HCT116 (cell line): ENCODE data around the gene NCBP2L. TPM values are rescaled to one million over a fixed set of nuclear protein-coding genes. Genes with fewer than 3 reads are reported as not detected.

ENCODE experiments used
- ATAC-seq: fragments of 200-7000 bp; cut with Tn5 transposase; 2 replicates; pipeline ENCODE4 v1.9.1; 2020; ENCODE audit warnings: mild to moderate bottlenecking, moderate library complexity
- BruUV-seq: library from RNA; stranded (reverse); fragments of 400-500 nt; replicated peaks from 2 replicates; lab custom pipeline; 2021; lab: Mats Ljungman, UMichigan
- CTCF ChIA-PET: fragments of 300-600 bp; sonication (Branson Sonifier 250); formaldehyde crosslinking; loops from one replicate; lab custom pipeline; 2021; ENCODE audit warnings: antibody characterized with exemption; lab: Charles Lee
- POLR2A ChIA-PET: fragments of 300-600, 350-600 bp; sonication (Branson Sonifier 250); formaldehyde crosslinking; loops from one replicate; lab custom pipeline; 2021; ENCODE audit warnings: antibody characterized with exemption; lab: Charles Lee
- RAD21 ChIA-PET, 2 experiments: fragments of 300-600 bp; sonication (Branson Sonifier 250); formaldehyde crosslinking; loops; one replicate each; lab custom pipeline; 2023; ENCODE audit warnings: low total read pairs in 2 of 2; ENCODE audit not compliant: uncharacterized antibody in 2 of 2, unreplicated experiment in 2 of 2, low non-redundant PET in 1 of 2; lab: Charles Lee
- DNase-seq: peaks from one replicate; pipeline ENCODE4 v3.0.0-alpha.2; 2010; ENCODE audit warnings: low read depth, low spot score
- H2AFZ ChIP-seq: fragments of 200-600 bp; shearing (Covaris generic), sonication (generic); 2 replicates; pipeline ENCODE4 v1.6.1; 2017; ENCODE audit warnings: low read depth, mixed run types, mixed read lengths, antibody characterized with exemption, low read length; ENCODE audit not compliant: poor library complexity, severe bottlenecking
- H3K27ac ChIP-seq: 2 replicates; pipeline ENCODE4 v1.5.1; 2012; ENCODE audit warnings: low read depth, low read length
- H3K27me3 ChIP-seq: fragments of 200-600 bp; sonication (generic); 2 replicates; pipeline ENCODE4 v1.6.1; 2016; ENCODE audit warnings: mixed run types, low read length, mixed read lengths; ENCODE audit not compliant: insufficient read depth
- H3K36me3 ChIP-seq, 2 experiments: fragments of 200-500 bp in 1 of 2; fragments of 200-600 bp in 1 of 2; sonication (Bioruptor generic) in 1 of 2; sonication (generic) in 1 of 2; 2 replicates each; pipeline versions ENCODE4 v1.5.1 to v1.6.1; 2014 to 2016; ENCODE audit warnings: low read length in 2 of 2, inconsistent platforms in 1 of 2, mixed read lengths in 1 of 2, mixed run types in 1 of 2; ENCODE audit not compliant: insufficient read depth in 2 of 2, control insufficient read depth in 1 of 2
- H3K4me1 ChIP-seq, 2 experiments: fragments of 200-600 bp in 1 of 2; sonication (generic) in 1 of 2; 2 replicates each; pipeline versions ENCODE4 v1.5.1 to v1.6.1; 2012 to 2017; ENCODE audit warnings: low read length in 2 of 2, inconsistent platforms in 1 of 2, mild to moderate bottlenecking in 1 of 2, mixed read lengths in 1 of 2, mixed run types in 1 of 2, moderate library complexity in 1 of 2; ENCODE audit not compliant: insufficient read depth in 2 of 2, control insufficient read depth in 1 of 2
- H3K4me2 ChIP-seq: fragments of 200-600 bp; sonication (generic); 2 replicates; pipeline ENCODE4 v1.6.1; 2017; ENCODE audit warnings: mixed run types, low read length, mixed read lengths
- H3K4me3 ChIP-seq, 2 experiments: fragments of 200-600 bp in 1 of 2; sonication (generic) in 1 of 2; replicated peaks in 1 of 2; 2 replicates each; pipeline ENCODE4 v1.5.1; 2011 to 2016; ENCODE audit warnings: low read length in 2 of 2, control low read depth in 1 of 2, low read depth in 1 of 2, mild to moderate bottlenecking in 1 of 2, mixed read lengths in 1 of 2, mixed run types in 1 of 2
- H3K79me2 ChIP-seq: fragments of 200-600 bp; sonication (generic); 2 replicates; pipeline ENCODE4 v1.6.1; 2017; ENCODE audit warnings: mild to moderate bottlenecking, mixed run types, low read length, moderate library complexity, mixed read lengths; ENCODE audit not compliant: insufficient read depth
- H3K9ac ChIP-seq: fragments of 200-600 bp; sonication (generic); 2 replicates; pipeline ENCODE4 v1.6.1; 2016; ENCODE audit warnings: low read length, mixed read lengths
- H3K9me2 ChIP-seq: fragments of 200-600 bp; sonication (generic), shearing (Covaris generic); 2 replicates; pipeline ENCODE4 v1.6.1; 2017; ENCODE audit warnings: mixed run types, mild to moderate bottlenecking, moderate library complexity; ENCODE audit not compliant: insufficient read depth
- H3K9me3 ChIP-seq, 2 experiments: fragments of 200-500 bp in 1 of 2; fragments of 200-600 bp in 1 of 2; sonication (Bioruptor generic) in 1 of 2; sonication (generic) in 1 of 2; 2 replicates each; pipeline ENCODE4 v1.6.1; 2014 to 2017; ENCODE audit warnings: low read length in 2 of 2, mixed read lengths in 2 of 2, inconsistent platforms in 1 of 2, low read depth in 1 of 2, mild to moderate bottlenecking in 1 of 2, mixed run types in 1 of 2, moderate library complexity in 1 of 2; ENCODE audit not compliant: control insufficient read depth in 1 of 2, insufficient read depth in 1 of 2
- H4K20me1 ChIP-seq: fragments of 200-600 bp; sonication (generic), shearing (Covaris generic); 2 replicates; pipeline ENCODE4 v1.6.1; 2017; ENCODE audit warnings: mixed run types, mild to moderate bottlenecking, moderate library complexity; ENCODE audit not compliant: insufficient read depth
- CEBPB ChIP-seq: IDR thresholded peaks from 2 replicates; pipeline ENCODE4 v1.6.1; 2012; ENCODE audit warnings: low read depth
- CTCF ChIP-seq, 3 experiments: fragments of 200-600 bp in 1 of 3; sonication (generic) in 1 of 3; IDR thresholded peaks in 2 of 3; conservative IDR thresholded peaks in 1 of 3; 2 replicates each; pipeline ENCODE4 v1.5.1; 2012 to 2017; ENCODE audit warnings: low read depth in 2 of 3, low read length in 2 of 3, antibody characterized with exemption in 1 of 3, borderline replicate concordance in 1 of 3, control low read depth in 1 of 3, mild to moderate bottlenecking in 1 of 3, mixed read lengths in 1 of 3, mixed run types in 1 of 3, moderate library complexity in 1 of 3; ENCODE audit not compliant: insufficient read depth in 1 of 3
- EGR1 ChIP-seq: IDR thresholded peaks from 2 replicates; pipeline ENCODE4 v1.6.1; 2012; ENCODE audit warnings: low read depth
- POLR2A ChIP-seq: IDR thresholded peaks from 2 replicates; pipeline ENCODE4 v1.7.0; 2011; ENCODE audit warnings: borderline replicate concordance; ENCODE audit not compliant: insufficient read depth, insufficient read length; ENCODE audit errors: extremely low read depth
- RAD21 ChIP-seq: IDR thresholded peaks from 2 replicates; pipeline ENCODE4 v1.6.1; 2012; ENCODE audit warnings: low read depth, mild to moderate bottlenecking
- intact Hi-C: fragments of 100-400 bp; cut with micrococcal nuclease; formaldehyde crosslinking; loops from 2 replicates; pipeline ENCODE4 v1.10.0; 2022
- total RNA-seq: library from RNA; stranded (reverse); gene quantifications from one replicate; pipeline ENCODE4 v1.2.1, GENCODE V29; 2021; ENCODE audit not compliant: unreplicated experiment
- TF ChIP-seq, protein P1 (sequence below): IDR thresholded peaks from 2 replicates; pipeline ENCODE4 v1.6.1; 2012
- TF ChIP-seq, protein P2 (sequence below): IDR thresholded peaks from 2 replicates; pipeline ENCODE4 v1.6.1; 2012

NCBP2L gene
- total RNA-seq, 1 experiment from 2014 or later: not detected

DNA sequence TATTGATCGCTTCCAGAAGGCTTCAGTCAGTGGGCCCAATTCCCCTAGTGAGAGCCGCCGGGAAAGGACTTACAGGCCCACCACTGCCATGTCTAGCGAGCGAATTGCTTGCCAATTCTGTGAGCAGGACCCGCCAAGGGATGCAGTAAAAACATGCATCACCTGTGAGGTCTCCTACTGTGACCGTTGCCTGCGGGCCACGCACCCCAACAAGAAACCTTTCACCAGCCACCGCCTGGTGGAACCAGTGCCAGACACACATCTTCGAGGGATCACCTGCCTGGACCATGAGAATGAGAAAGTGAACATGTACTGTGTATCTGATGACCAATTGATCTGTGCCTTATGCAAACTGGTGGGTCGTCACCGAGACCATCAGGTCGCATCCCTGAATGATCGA lies 63.4 kb downstream of the NCBP2L start:
- Histone ChIP-seq H3K9me2 (no peaks in the 10 kb centered on the region), H3K4me3 (no peak overlapping the region), H3K9ac (no peak overlapping the region), H3K27ac (no peak overlapping the region), H3K4me1 (no peaks in the 10 kb centered on the region), H3K27me3 (no peaks in the 10 kb centered on the region), H3K4me2 (no peak overlapping the region), H3K9me3 (no peaks in the 10 kb centered on the region), H3K79me2 (no peaks in the 10 kb centered on the region), H3K36me3 (no peaks in the 10 kb centered on the region; a peak in 1 of 4 replicates), H2AFZ (no peak overlapping the region), H4K20me1 (no peaks in the 10 kb centered on the region)
- ChIA-PET CTCF (no interaction called here), RAD21 (no interaction called here), POLR2A (no interaction called here)
- no TSS peak for BruUV-seq
- intact Hi-C loops: no loop called here
- TF ChIP-seq CTCF (IDR thresholded peaks at IDR 0.05 in 2 of 3, conservative IDR thresholded peaks at IDR 0.05 in 1 of 3; ENCODE audit: borderline replicate concordance in 1 of 3, insufficient read depth in 1 of 3, low read depth in 2 of 3, low read length in 2 of 3): no peak
- TF ChIP-seq POLR2A: no peak
- TF ChIP-seq, protein P1, sequence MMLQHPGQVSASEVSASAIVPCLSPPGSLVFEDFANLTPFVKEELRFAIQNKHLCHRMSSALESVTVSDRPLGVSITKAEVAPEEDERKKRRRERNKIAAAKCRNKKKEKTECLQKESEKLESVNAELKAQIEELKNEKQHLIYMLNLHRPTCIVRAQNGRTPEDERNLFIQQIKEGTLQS: no peak
- TF ChIP-seq EGR1: no peak
- TF ChIP-seq, protein P2, sequence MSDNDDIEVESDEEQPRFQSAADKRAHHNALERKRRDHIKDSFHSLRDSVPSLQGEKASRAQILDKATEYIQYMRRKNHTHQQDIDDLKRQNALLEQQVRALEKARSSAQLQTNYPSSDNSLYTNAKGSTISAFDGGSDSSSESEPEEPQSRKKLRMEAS: no peak
- TF ChIP-seq RAD21: no peak
- TF ChIP-seq CEBPB: no peak
- DNase-seq (no peak), ATAC-seq (no peak)

- H3K36me3 ChIP-seq: no peaks in the 10 kb centered on the region; a peak in 1 of 4 replicates
- no peak overlapping the region for H3K4me2 ChIP-seq
- H3K27ac ChIP-seq: no peak overlapping the region
- POLR2A ChIA-PET: no interaction called here
- H3K9ac ChIP-seq: no peak overlapping the region
- TF ChIP-seq POLR2A: no peak
- no peaks in the 10 kb centered on the region for H3K4me1 ChIP-seq
- ATAC-seq (no peak), DNase-seq (no peak)
- no peaks in the 10 kb centered on the region for H3K79me2 ChIP-seq
- no peak overlapping the region for H2AFZ ChIP-seq
- no peaks in the 10 kb centered on the region for H3K27me3 ChIP-seq
- no peaks in the 10 kb centered on the region for H4K20me1 ChIP-seq
- no peaks in the 10 kb centered on the region for H3K9me3 ChIP-seq
- RAD21 ChIA-PET: no interaction called here
- no peaks in the 10 kb centered on the region for H3K9me2 ChIP-seq
- H3K4me3 ChIP-seq: no peak overlapping the region
- CTCF ChIA-PET: no interaction called here
- no TSS peak for BruUV-seq
- intact Hi-C loops: no loop called here
Observed at GRCh38 chrX:107842715-107843400, 65.3 kb downstream of the NCBP2L start.

Other genes starting within 250 kb of the NCBP2L start
- 62.6 TPM for gene PRPS1, start 149.2 kb upstream of the NCBP2L start, total RNA-seq
- gene TSC22D3, start 1.9 kb upstream of the NCBP2L start, total RNA-seq: 24.6 TPM
- gene MID2, start 48.1 kb downstream of the NCBP2L start, total RNA-seq: 5.1 TPM
- gene TEX13B, start 204.6 kb downstream of the NCBP2L start, total RNA-seq: not detected